Fibroblast of pulmonary artery (primary cell): ENCODE measurements around the gene ADAMTS12.
"Not testable (repeated sequence)": the region's sequence is repeated elsewhere in the genome, so short reads cannot be mapped to it uniquely, and the experiment has no call there.

Source experiments
- DNase-seq: peaks from one replicate; pipeline ENCODE4 v3.0.0-alpha.2; 2010; ENCODE audit warnings: low read depth
- H3K4me3 ChIP-seq: replicated peaks from 2 replicates; pipeline ENCODE4 v1.5.1; 2011; ENCODE audit warnings: low read depth, mild to moderate bottlenecking, control low read depth, low read length, moderate library complexity
- CTCF ChIP-seq: IDR thresholded peaks from 2 replicates; pipeline ENCODE4 v1.5.1; 2011; ENCODE audit warnings: mild to moderate bottlenecking, control low read depth, low read length, inconsistent platforms; ENCODE audit errors: missing control alignments

The ADAMTS12 gene

GRCh38 chr5:33523208-33523771, 368.5 kb downstream of the ADAMTS12 start:
- H3K4me3 ChIP-seq: no peak overlapping the region
- no peak for TF ChIP-seq CTCF
- no peak for DNase-seq

- DNase-seq: no peak
- no peak overlapping the region for H3K4me3 ChIP-seq
- no peak for TF ChIP-seq CTCF
Measured at GRCh38 chr5:33516421-33516820, 375.4 kb downstream of the ADAMTS12 start.

- not testable (repeated sequence) for H3K4me3 ChIP-seq, DNase-seq
Measured at GRCh38 chr5:33515366-33515765, 376.4 kb downstream of the ADAMTS12 start.

GRCh38 chr5:33513462-33514185, 378.2 kb downstream of the ADAMTS12 start:
- peak; percentile 18 for DNase-seq
- no peak overlapping the region for H3K4me3 ChIP-seq
- no peak for TF ChIP-seq CTCF

- DNase-seq: no peak
Measured at GRCh38 chr5:33509036-33509435, 382.8 kb downstream of the ADAMTS12 start.

GRCh38 chr5:33507426-33507825, 384.4 kb downstream of the ADAMTS12 start:
- no peak overlapping the region for H3K4me3 ChIP-seq
- TF ChIP-seq CTCF: no peak

More at GRCh38 chr5:33509036-33509435, 382.8 kb downstream of the ADAMTS12 start:
- TF ChIP-seq CTCF: no peak
- H3K4me3 ChIP-seq: no peak overlapping the region

GRCh38 chr5:33504570-33504969, 387.2 kb downstream of the ADAMTS12 start:
- no peak overlapping the region for H3K4me3 ChIP-seq
- no peak for TF ChIP-seq CTCF
- no peak for DNase-seq

More at GRCh38 chr5:33507426-33507825, 384.4 kb downstream of the ADAMTS12 start:
- no peak for DNase-seq
